Smooth muscle cell of trachea (primary cell): ENCODE measurements around the gene RAB7B. TPM values are rescaled to one million over a fixed set of nuclear protein-coding genes. Genes with fewer than 3 reads are reported as not detected.

Source experiments
- total RNA-seq: library from RNA; depleted of rRNA; stranded (reverse); fragments of >200 nt; gene quantifications from 2 replicates; pipeline ENCODE4 v1.2.1, GENCODE V29; 2014

The RAB7B gene, protein sequence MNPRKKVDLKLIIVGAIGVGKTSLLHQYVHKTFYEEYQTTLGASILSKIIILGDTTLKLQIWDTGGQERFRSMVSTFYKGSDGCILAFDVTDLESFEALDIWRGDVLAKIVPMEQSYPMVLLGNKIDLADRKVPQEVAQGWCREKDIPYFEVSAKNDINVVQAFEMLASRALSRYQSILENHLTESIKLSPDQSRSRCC
- total RNA-seq = 12.4 and 16.7 TPM in 2 replicates

DNA sequence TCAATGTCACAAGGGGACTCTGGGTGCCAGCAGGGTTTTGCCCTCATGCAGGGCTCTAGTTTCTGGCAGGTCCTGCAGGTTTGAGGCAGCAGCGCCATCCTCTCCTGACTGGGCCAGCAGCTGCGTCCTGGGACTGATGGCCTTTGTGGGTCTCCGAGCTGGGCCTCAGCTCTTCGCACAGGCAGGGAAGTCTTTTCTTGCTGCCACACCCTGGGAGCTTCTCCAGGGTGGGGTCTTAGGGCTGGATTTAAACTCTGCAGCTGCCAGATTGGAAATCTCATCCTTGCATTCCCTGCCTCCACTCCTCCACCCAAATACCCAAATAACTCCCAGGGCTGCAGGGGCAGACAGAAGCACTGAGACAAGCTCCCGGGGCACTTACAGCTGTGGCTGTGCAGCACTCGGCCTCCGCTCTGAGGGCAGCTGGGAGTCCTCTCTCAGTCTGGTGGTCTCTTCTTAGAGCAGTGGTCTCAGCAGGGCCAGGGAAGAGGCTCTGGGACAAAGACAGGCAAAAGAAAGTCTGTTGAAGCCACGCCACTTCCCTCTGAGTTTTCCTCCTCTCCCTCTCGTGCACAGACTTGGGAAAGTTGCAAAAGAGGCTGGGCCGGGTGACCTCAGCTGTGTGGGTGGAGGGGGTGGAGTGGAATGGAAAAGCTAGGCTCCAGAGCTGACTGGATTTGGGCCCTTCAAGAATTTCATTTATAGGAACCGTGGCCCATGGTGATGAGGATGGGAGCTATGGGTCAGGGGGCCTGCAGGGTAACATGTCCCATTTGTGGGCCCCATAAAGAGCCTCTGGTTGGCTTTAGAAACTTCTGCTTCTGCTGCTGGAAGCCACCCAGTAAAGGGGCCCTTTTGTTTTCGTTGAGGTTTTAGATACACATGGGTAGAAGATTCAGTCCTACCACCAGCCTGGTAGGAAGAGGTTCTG lies at the start of gene RAB7B:
RAB7B (minus strand) TSS at position 525 of the 931 bp plus-strand sequence. CDS start 9,260 bp downstream, outside the sequence.

DNA sequence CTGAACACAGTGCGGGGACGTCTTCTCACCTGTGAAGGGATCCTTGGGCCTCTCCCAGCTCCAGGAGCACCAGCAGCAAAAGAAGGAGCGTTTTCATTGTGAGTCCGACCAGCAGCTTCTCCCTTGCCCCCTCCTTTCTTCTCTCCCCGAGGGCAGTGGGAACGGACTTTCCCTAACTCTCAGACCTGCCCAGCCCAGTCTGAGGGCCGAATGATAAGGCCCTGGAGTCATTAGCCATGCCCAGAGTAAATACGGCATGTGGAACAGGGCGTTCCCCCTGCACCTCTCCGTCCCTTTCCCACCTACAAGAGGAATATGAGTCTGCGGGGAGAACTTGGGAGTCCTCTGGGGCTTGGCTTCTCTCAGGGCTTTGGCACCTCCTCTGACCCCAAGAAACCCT lies 20.5 kb upstream of the RAB7B start, which contains the start of gene CTSE:
CTSE (minus strand) TSS at position 201 of the 400 bp plus-strand sequence; CDS start at position 97, 104 bp downstream.

DNA sequence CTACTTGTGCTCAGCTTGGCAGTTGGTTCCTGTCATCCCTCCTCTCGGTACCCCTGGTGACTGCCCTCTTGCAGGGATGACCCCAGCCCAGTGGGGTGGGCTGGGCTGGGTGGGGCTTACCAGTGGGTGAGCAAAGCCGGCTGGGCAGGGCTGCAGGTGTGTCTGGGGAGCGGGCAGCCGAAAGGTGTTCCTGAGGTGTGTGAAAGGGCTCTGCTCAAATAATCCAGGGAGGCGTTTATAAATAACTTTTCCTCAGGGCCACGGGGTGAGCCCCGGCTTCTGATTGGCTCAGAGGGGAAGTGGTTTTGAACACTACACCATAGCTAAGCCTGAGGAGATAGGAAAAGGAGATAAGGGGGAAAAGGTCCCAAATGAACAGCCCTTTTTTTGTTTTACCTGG lies 60.0 kb downstream of the RAB7B start, which contains the start of gene SLC26A9:
SLC26A9 (minus strand) TSS at position 212 of the 400 bp plus-strand sequence. CDS start 7,636 bp downstream, outside the sequence.

Other genes with a start within 250 kb of the RAB7B start
- 19.5 and 32.9 TPM in 2 replicates for gene RAB29, start 227.9 kb downstream of the RAB7B start, total RNA-seq
- gene SLC41A1, start 190.2 kb downstream of the RAB7B start, total RNA-seq = 15.4 and 24.0 TPM in 2 replicates
- under 0.01 TPM in 1 of 2 replicates, not detected in the other for gene PM20D1, start 153.3 kb downstream of the RAB7B start, total RNA-seq
- not detected in 2 replicates for gene SLC26A9, start 59.9 kb downstream of the RAB7B start, total RNA-seq
- gene CTSE, start 20.5 kb upstream of the RAB7B start, total RNA-seq = not detected in 2 replicates
- gene RHEX, start 49.8 kb upstream of the RAB7B start, total RNA-seq = not detected in 2 replicates
- gene AVPR1B, start 114.0 kb upstream of the RAB7B start, total RNA-seq = not detected in 2 replicates
- 1.7 and 6.5 TPM in 2 replicates for gene FAM72A, start 199.4 kb upstream of the RAB7B start, total RNA-seq
- 58.5 and 77.7 TPM in 2 replicates for gene SRGAP2, start 200.1 kb upstream of the RAB7B start, total RNA-seq